Neural cell (in vitro differentiated cells): ENCODE data around the gene ATP11A. TPM values are rescaled to one million over a fixed set of nuclear protein-coding genes. Genes with fewer than 3 reads are reported as not detected.

ENCODE experiments used
- H2AFZ ChIP-seq: fragments of 200-600, 300-800 bp; sonication (generic), shearing (Covaris generic); 2 replicates; pipeline ENCODE4 v1.6.0; 2014; ENCODE audit warnings: low read depth, mild to moderate bottlenecking, antibody characterized with exemption, low read length, moderate library complexity
- H3F3A ChIP-seq: fragments of 200-600 bp; shearing (Covaris generic); 2 replicates; pipeline ENCODE4 v1.6.1; 2016; ENCODE audit warnings: mild to moderate bottlenecking, moderate library complexity, mixed read lengths, antibody characterized with exemption, low read length; ENCODE audit not compliant: insufficient read depth, poor library complexity, severe bottlenecking
- H3K27ac ChIP-seq: fragments of 200-600, 300-800 bp; sonication (generic), shearing (Covaris generic); 2 replicates; pipeline ENCODE4 v1.5.1; 2014; ENCODE audit warnings: mild to moderate bottlenecking, low read length, moderate library complexity
- H3K27me3 ChIP-seq: fragments of 300-800, 200-600 bp; sonication (generic), shearing (Covaris generic); 2 replicates; pipeline ENCODE4 v1.6.0; 2014; ENCODE audit warnings: mild to moderate bottlenecking, low read depth, low read length, moderate library complexity; ENCODE audit not compliant: insufficient read depth
- H3K36me3 ChIP-seq: fragments of 300-800, 200-600 bp; sonication (generic), shearing (Covaris generic); 2 replicates; pipeline ENCODE4 v1.5.1; 2014; ENCODE audit warnings: mild to moderate bottlenecking, antibody characterized with exemption, low read length, moderate library complexity; ENCODE audit not compliant: insufficient read depth
- H3K4me2 ChIP-seq: fragments of 300-800, 200-600 bp; sonication (generic), shearing (Covaris generic); 2 replicates; pipeline ENCODE4 v1.6.0; 2014; ENCODE audit warnings: mild to moderate bottlenecking, low read length
- H3K4me3 ChIP-seq: fragments of 300-800, 200-600 bp; sonication (generic), shearing (Covaris generic); 2 replicates; pipeline ENCODE4 v1.5.1; 2014; ENCODE audit warnings: mild to moderate bottlenecking, low read length, moderate library complexity
- H3K79me2 ChIP-seq: fragments of 200-600 bp; shearing (Covaris generic); replicated peaks from 2 replicates; pipeline ENCODE4 v1.6.0; 2014; ENCODE audit warnings: mild to moderate bottlenecking, low read length, moderate library complexity; ENCODE audit not compliant: insufficient read depth
- H3K9ac ChIP-seq: fragments of 300-800, 200-600 bp; sonication (generic), shearing (Covaris generic); 2 replicates; pipeline ENCODE4 v1.6.1; 2016; ENCODE audit warnings: mild to moderate bottlenecking, low read length, mixed read lengths
- H3K9me2 ChIP-seq: fragments of 200-600 bp; shearing (Covaris generic); 2 replicates; pipeline ENCODE4 v1.6.1; 2016; ENCODE audit warnings: mild to moderate bottlenecking, low read length, mixed read lengths; ENCODE audit not compliant: insufficient read depth
- H3K9me3 ChIP-seq: fragments of 200-600, 300-800 bp; sonication (generic), shearing (Covaris generic); 2 replicates; pipeline ENCODE4 v1.6.1; 2016; ENCODE audit warnings: mild to moderate bottlenecking, mixed run types, low read length, moderate library complexity, mixed read lengths
- H4K20me1 ChIP-seq: fragments of 200-600 bp; shearing (Covaris generic); 2 replicates; pipeline ENCODE4 v1.6.1; 2016; ENCODE audit warnings: mild to moderate bottlenecking, mixed run types; ENCODE audit not compliant: insufficient read depth
- CTCF ChIP-seq: fragments of 450-650 bp; IDR thresholded peaks from 2 replicates; pipeline ENCODE4 v1.5.1; 2014; ENCODE audit warnings: antibody characterized with exemption, mild to moderate bottlenecking, moderate library complexity; ENCODE audit not compliant: poor library complexity, severe bottlenecking
- EP300 ChIP-seq: fragments of 450-650 bp; conservative IDR thresholded peaks from 2 replicates; pipeline ENCODE4 v1.6.1; 2014; ENCODE audit warnings: antibody characterized with exemption, mild to moderate bottlenecking, moderate library complexity; ENCODE audit not compliant: poor library complexity, severe bottlenecking
- EZH2 ChIP-seq: fragments of 200-600, 300-800 bp; shearing (Covaris generic), sonication (generic); IDR thresholded peaks from 2 replicates; pipeline ENCODE4 v1.6.1; 2014; ENCODE audit warnings: antibody characterized with exemption, low read length, borderline replicate concordance, mild to moderate bottlenecking; ENCODE audit not compliant: insufficient read depth, poor library complexity, severe bottlenecking
- MXI1 ChIP-seq: fragments of 450-650 bp; conservative IDR thresholded peaks from 2 replicates; pipeline ENCODE4 v1.6.1; 2014; ENCODE audit warnings: antibody characterized with exemption, mild to moderate bottlenecking; ENCODE audit not compliant: poor library complexity, severe bottlenecking
- POLR2AphosphoS5 ChIP-seq: IDR thresholded peaks from 2 replicates; pipeline ENCODE4 v1.6.1; 2012
- RAD21 ChIP-seq: fragments of 450-650 bp; conservative IDR thresholded peaks from 2 replicates; pipeline ENCODE4 v1.6.1; 2014; ENCODE audit warnings: antibody characterized with exemption, mild to moderate bottlenecking, moderate library complexity
- REST ChIP-seq: IDR thresholded peaks from 2 replicates; pipeline ENCODE4 v1.6.1; 2012; ENCODE audit warnings: borderline replicate concordance
- SMC3 ChIP-seq: fragments of 450-650 bp; conservative IDR thresholded peaks from 2 replicates; pipeline ENCODE4 v1.6.1; 2014; ENCODE audit warnings: antibody characterized with exemption, mild to moderate bottlenecking, moderate library complexity; ENCODE audit not compliant: poor library complexity
- TAF1 ChIP-seq: IDR thresholded peaks from 2 replicates; pipeline ENCODE4 v1.6.1; 2012; ENCODE audit warnings: low read depth
- polyA plus RNA-seq: library from polyadenylated mRNA; depleted of rRNA; stranded (reverse); fragments of >200 nt; gene quantifications from 2 replicates; pipeline ENCODE4 v1.2.3, GENCODE V29; 2014

ATP11A gene
- polyA plus RNA-seq, 1 donor from 2014 or later, result 3.0 TPM

- H3K4me2 ChIP-seq, result no peak overlapping the region
- TF ChIP-seq MXI1 (no peak), REST (no peak), POLR2AphosphoS5 (no peak), CTCF (no peak), EZH2 (no peak), RAD21 (no peak), TAF1 (no peak), EP300 (no peak), SMC3 (no peak)
These were observed 234.5 kb downstream of the ATP11A start for GRCh38 chr13:112924365-112924764.

GRCh38 chr13:112926003-112926402, 236.2 kb downstream of the ATP11A start:
- H3K4me3 ChIP-seq, result no peak overlapping the region
- H3K9me3 ChIP-seq, result no peaks in the 10 kb centered on the region
- H3K9me2 ChIP-seq, result no peaks in the 10 kb centered on the region
- no peaks in the 10 kb centered on the region for H3K36me3 ChIP-seq
- H3F3A ChIP-seq, result no peaks in the 10 kb centered on the region
- H3K4me2 ChIP-seq, result no peak overlapping the region
- no peak overlapping the region for H3K9ac ChIP-seq
- H2AFZ ChIP-seq, result no peak overlapping the region
- H4K20me1 ChIP-seq, result no peaks in the 10 kb centered on the region
- no peaks in the 10 kb centered on the region for H3K27me3 ChIP-seq
- no peak for TF ChIP-seq TAF1
- TF ChIP-seq SMC3, result no peak
- TF ChIP-seq EP300, result no peak
- TF ChIP-seq POLR2AphosphoS5, result no peak
- TF ChIP-seq REST, result no peak
- TF ChIP-seq MXI1, result no peak
- no peak for TF ChIP-seq RAD21
- no peak for TF ChIP-seq EZH2
- TF ChIP-seq CTCF, result no peak
- H3K27ac ChIP-seq, result no peak overlapping the region
- no peaks in the 10 kb centered on the region for H3K79me2 ChIP-seq

More at GRCh38 chr13:112924365-112924764, 234.5 kb downstream of the ATP11A start:
- H3K9me2 ChIP-seq, result no peaks in the 10 kb centered on the region
- H3K27ac ChIP-seq, result no peak overlapping the region
- no peaks in the 10 kb centered on the region for H3F3A ChIP-seq
- H4K20me1 ChIP-seq, result no peaks in the 10 kb centered on the region
- H2AFZ ChIP-seq, result no peak overlapping the region
- no peak overlapping the region for H3K4me3 ChIP-seq
- H3K9me3 ChIP-seq, result no peaks in the 10 kb centered on the region
- no peaks in the 10 kb centered on the region for H3K79me2 ChIP-seq
- no peaks in the 10 kb centered on the region for H3K36me3 ChIP-seq
- H3K27me3 ChIP-seq, result no peaks in the 10 kb centered on the region
- H3K9ac ChIP-seq, result no peak overlapping the region
